T-helper 2 cell treated with Interferon-gamma antibody and Interleukin-4, amounts not matched to agents 5 μg/mL and 100 μg/mL, for 36 hours (primary cell): ENCODE results near the gene FRMD3.

Experiments
- DNase-seq: peaks from one replicate; pipeline ENCODE4 v3.0.0; 2021; ENCODE audit warnings: low spot score
- H3K27ac Mint-ChIP-seq: one replicate; pipeline ENCODE4 v1.8.0; 2021; ENCODE audit warnings: mild to moderate bottlenecking, mixed read lengths
- H3K27me3 Mint-ChIP-seq: one replicate; pipeline ENCODE4 v1.8.0; 2021; ENCODE audit warnings: low read depth, mixed read lengths
- H3K36me3 Mint-ChIP-seq: one replicate; pipeline ENCODE4 v1.8.0; 2021; ENCODE audit warnings: low read depth, mixed read lengths
- H3K4me1 Mint-ChIP-seq: one replicate; pipeline ENCODE4 v1.8.0; 2021; ENCODE audit warnings: low read depth, mixed read lengths
- H3K4me3 Mint-ChIP-seq: one replicate; pipeline ENCODE4 v1.8.0; 2022; ENCODE audit warnings: mild to moderate bottlenecking, moderate library complexity, mixed read lengths
- H3K9me3 Mint-ChIP-seq: one replicate; pipeline ENCODE4 v1.8.0; 2021; ENCODE audit warnings: mixed read lengths

Gene FRMD3

DNA sequence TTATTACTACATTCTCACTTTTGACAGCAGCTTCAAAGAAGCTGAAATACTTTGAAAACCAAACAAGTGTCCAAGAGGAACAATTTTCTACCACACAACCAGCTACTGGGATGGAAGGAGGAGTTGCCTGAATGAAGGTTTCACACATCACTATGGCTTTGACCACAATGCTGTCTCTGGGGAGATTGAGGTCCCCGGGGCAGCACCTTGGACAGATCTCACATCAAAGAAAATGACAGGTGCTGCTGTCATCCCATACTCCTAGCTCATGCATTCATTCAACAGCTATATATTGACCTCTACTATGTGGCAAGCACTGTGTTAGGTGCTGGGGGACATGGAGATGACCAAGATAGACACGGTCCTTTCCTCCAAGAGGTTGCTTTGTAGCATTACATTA is 242.1 kb downstream of the FRMD3 start:
- Mint-ChIP-seq H3K27me3 (no peaks in the 10 kb centered on the region), H3K27ac (no peak overlapping the region)
- DNase-seq = no peak

GRCh38 chr9:83294816-83295215 is 243.4 kb downstream of the FRMD3 start:
- Mint-ChIP-seq H3K27me3 (no peaks in the 10 kb centered on the region), H3K4me3 (no peak overlapping the region), H3K27ac (no peak overlapping the region), H3K36me3 (no peaks in the 10 kb centered on the region), H3K4me1 (no peaks in the 10 kb centered on the region), H3K9me3 (no peaks in the 10 kb centered on the region)
- no peak for DNase-seq

More for the DNA sequence above, 242.1 kb downstream of the FRMD3 start:
- H3K4me3 Mint-ChIP-seq = no peak overlapping the region
- no peaks in the 10 kb centered on the region for H3K4me1 Mint-ChIP-seq
- H3K36me3 Mint-ChIP-seq = no peaks in the 10 kb centered on the region
- no peaks in the 10 kb centered on the region for H3K9me3 Mint-ChIP-seq

GRCh38 chr9:83291196-83291595 is 247.0 kb downstream of the FRMD3 start:
- H3K36me3 Mint-ChIP-seq = no peaks in the 10 kb centered on the region

GRCh38 chr9:83290692-83291091 is 247.5 kb downstream of the FRMD3 start:
- H3K9me3 Mint-ChIP-seq = no peaks in the 10 kb centered on the region
- no peaks in the 10 kb centered on the region for H3K4me1 Mint-ChIP-seq
- H3K4me3 Mint-ChIP-seq = no peak overlapping the region
- no peaks in the 10 kb centered on the region for H3K36me3 Mint-ChIP-seq
- H3K27ac Mint-ChIP-seq = no peak overlapping the region
- no peaks in the 10 kb centered on the region for H3K27me3 Mint-ChIP-seq
- no peak for DNase-seq

More at GRCh38 chr9:83291196-83291595, 247.0 kb downstream of the FRMD3 start:
- Mint-ChIP-seq H3K4me3 (no peak overlapping the region), H3K27ac (no peak overlapping the region), H3K9me3 (no peaks in the 10 kb centered on the region), H3K4me1 (no peaks in the 10 kb centered on the region), H3K27me3 (no peaks in the 10 kb centered on the region)
- DNase-seq = no peak

GRCh38 chr9:83287021-83287420 is 251.2 kb downstream of the FRMD3 start:
- no peaks in the 10 kb centered on the region for H3K27me3 Mint-ChIP-seq
- no peak for DNase-seq
- no peaks in the 10 kb centered on the region for H3K4me1 Mint-ChIP-seq
- H3K27ac Mint-ChIP-seq = no peak overlapping the region
- H3K4me3 Mint-ChIP-seq = no peak overlapping the region
- H3K36me3 Mint-ChIP-seq = no peaks in the 10 kb centered on the region
- H3K9me3 Mint-ChIP-seq = no peaks in the 10 kb centered on the region

GRCh38 chr9:83285445-83286225 is 252.6 kb downstream of the FRMD3 start:
- DNase-seq = no peak
- H3K9me3 Mint-ChIP-seq = no peaks in the 10 kb centered on the region
- no peak overlapping the region for H3K4me3 Mint-ChIP-seq
- no peaks in the 10 kb centered on the region for H3K36me3 Mint-ChIP-seq
- H3K27ac Mint-ChIP-seq = no peak overlapping the region
- no peaks in the 10 kb centered on the region for H3K27me3 Mint-ChIP-seq
- H3K4me1 Mint-ChIP-seq = no peaks in the 10 kb centered on the region

DNA sequence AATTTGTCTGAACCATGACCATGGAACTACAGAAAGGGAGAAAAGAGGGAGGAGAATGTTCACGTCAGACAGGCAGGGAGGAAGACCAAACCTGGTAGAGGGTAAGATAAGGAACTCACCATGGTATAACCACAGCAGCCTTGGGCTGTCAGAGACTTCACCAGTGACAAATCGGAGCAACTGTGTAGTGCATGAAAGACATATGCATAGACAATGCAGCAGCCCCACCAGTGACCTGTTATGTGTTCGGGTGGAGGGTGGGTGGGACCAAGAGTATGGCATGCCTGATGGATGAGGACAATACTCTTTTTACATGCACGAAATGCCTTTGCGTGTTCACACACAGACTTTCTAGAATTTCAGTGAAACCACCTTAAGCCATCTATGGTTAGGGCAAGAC is 253.5 kb downstream of the FRMD3 start:
- H3K9me3 Mint-ChIP-seq = no peaks in the 10 kb centered on the region
- H3K36me3 Mint-ChIP-seq = no peaks in the 10 kb centered on the region
- H3K27ac Mint-ChIP-seq = no peak overlapping the region
- DNase-seq = no peak
- no peaks in the 10 kb centered on the region for H3K27me3 Mint-ChIP-seq
- H3K4me1 Mint-ChIP-seq = no peaks in the 10 kb centered on the region
- no peak overlapping the region for H3K4me3 Mint-ChIP-seq

GRCh38 chr9:83283528-83283927 is 254.7 kb downstream of the FRMD3 start:
- no peak overlapping the region for H3K4me3 Mint-ChIP-seq
- H3K9me3 Mint-ChIP-seq = no peaks in the 10 kb centered on the region
- no peaks in the 10 kb centered on the region for H3K36me3 Mint-ChIP-seq
- no peak for DNase-seq
- no peaks in the 10 kb centered on the region for H3K27me3 Mint-ChIP-seq
- no peaks in the 10 kb centered on the region for H3K4me1 Mint-ChIP-seq
- H3K27ac Mint-ChIP-seq = no peak overlapping the region

- no peaks in the 10 kb centered on the region for H3K36me3 Mint-ChIP-seq
- no peaks in the 10 kb centered on the region for H3K4me1 Mint-ChIP-seq
- no peak overlapping the region for H3K4me3 Mint-ChIP-seq
- H3K9me3 Mint-ChIP-seq = no peaks in the 10 kb centered on the region
- no peak overlapping the region for H3K27ac Mint-ChIP-seq
- no peaks in the 10 kb centered on the region for H3K27me3 Mint-ChIP-seq
- DNase-seq = no peak
Observed at GRCh38 chr9:83281306-83282255, 256.6 kb downstream of the FRMD3 start.

DNA sequence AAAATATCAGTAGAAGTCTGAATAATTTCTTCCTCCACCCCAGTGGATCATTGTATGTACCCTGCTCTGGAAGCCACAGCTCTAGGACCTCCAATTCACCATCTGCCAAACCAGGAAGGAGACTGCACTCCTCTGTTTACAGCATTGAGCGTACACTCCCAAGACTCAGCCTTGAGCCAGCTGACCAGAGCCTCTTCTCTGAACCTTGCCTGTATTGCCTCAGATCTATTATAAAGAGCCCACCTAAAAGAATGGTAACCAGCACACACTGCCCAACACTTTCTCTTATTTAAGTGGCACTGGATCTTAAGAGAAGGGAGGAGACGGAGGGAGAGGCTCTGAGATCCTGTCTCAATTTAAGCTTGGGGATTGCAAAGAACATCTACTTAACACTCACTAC is 257.4 kb downstream of the FRMD3 start:
- no peak for DNase-seq
- H3K27me3 Mint-ChIP-seq = no peaks in the 10 kb centered on the region
- H3K27ac Mint-ChIP-seq = no peak overlapping the region
- H3K36me3 Mint-ChIP-seq = no peaks in the 10 kb centered on the region
- no peaks in the 10 kb centered on the region for H3K4me1 Mint-ChIP-seq
- no peaks in the 10 kb centered on the region for H3K9me3 Mint-ChIP-seq
- no peak overlapping the region for H3K4me3 Mint-ChIP-seq

DNA sequence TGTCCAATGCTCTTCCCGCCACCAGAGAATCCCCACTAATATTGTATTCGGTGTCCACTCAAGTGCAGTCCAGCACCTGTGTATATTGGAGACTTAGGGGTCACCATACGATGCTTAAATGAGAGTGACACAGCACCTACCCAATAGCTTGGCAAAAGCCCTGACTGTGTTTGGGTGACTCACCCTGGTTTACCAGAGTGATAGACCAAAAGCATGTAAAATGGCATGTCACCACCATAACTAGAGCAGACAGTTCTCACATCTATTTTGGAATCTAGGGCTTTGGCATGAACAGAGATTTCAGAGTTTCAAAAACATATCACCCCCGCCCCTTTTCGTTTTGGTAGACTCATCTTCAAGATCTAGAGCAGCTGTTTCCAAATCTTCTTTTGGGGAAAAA is 257.9 kb downstream of the FRMD3 start:
- H3K27ac Mint-ChIP-seq = no peak overlapping the region
- no peaks in the 10 kb centered on the region for H3K9me3 Mint-ChIP-seq
- no peaks in the 10 kb centered on the region for H3K27me3 Mint-ChIP-seq
- no peaks in the 10 kb centered on the region for H3K36me3 Mint-ChIP-seq
- H3K4me1 Mint-ChIP-seq = no peaks in the 10 kb centered on the region
- DNase-seq = no peak
- H3K4me3 Mint-ChIP-seq = no peak overlapping the region

GRCh38 chr9:83274787-83275186 is 263.4 kb downstream of the FRMD3 start:
- no peak overlapping the region for H3K4me3 Mint-ChIP-seq
- H3K9me3 Mint-ChIP-seq = no peaks in the 10 kb centered on the region
- no peaks in the 10 kb centered on the region for H3K4me1 Mint-ChIP-seq
- DNase-seq = no peak
- no peaks in the 10 kb centered on the region for H3K27me3 Mint-ChIP-seq
- no peak overlapping the region for H3K27ac Mint-ChIP-seq
- no peaks in the 10 kb centered on the region for H3K36me3 Mint-ChIP-seq

DNA sequence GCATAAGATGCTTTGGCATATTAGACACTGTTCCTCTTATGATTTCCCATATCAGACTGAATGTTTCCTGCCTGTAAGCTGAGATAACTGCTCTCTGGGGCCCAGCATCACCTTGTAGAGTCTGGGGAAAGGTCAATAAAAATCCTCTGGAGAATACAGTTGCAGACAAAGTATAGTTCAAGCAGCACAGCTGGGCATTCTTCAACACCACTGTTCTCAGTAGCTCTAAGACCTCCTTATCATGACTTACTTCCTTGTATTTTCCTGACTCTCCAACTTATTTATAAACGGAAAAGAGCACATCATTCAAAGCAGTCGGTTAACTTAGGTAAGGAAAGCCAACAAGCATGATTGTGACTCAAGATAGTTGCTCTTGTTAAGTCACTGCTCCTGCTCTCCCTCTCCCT is 266.5 kb downstream of the FRMD3 start:
- Mint-ChIP-seq H3K36me3 (no peaks in the 10 kb centered on the region), H3K9me3 (no peaks in the 10 kb centered on the region), H3K27me3 (no peaks in the 10 kb centered on the region), H3K27ac (no peak overlapping the region), H3K4me3 (no peak overlapping the region), H3K4me1 (no peaks in the 10 kb centered on the region)
- no peak for DNase-seq

GRCh38 chr9:83270116-83270515 is 268.1 kb downstream of the FRMD3 start:
- no peak for DNase-seq
- Mint-ChIP-seq H3K27me3 (no peaks in the 10 kb centered on the region), H3K36me3 (no peaks in the 10 kb centered on the region), H3K27ac (no peak overlapping the region), H3K9me3 (no peaks in the 10 kb centered on the region), H3K4me3 (no peak overlapping the region), H3K4me1 (no peaks in the 10 kb centered on the region)
